CD4-positive, alpha-beta T cell treated with Interleukin-12 subunit alpha and Interleukin-12 subunit beta, for 1 hour (primary cell): ENCODE data around the gene CAPN1.

ENCODE experiments used
- DNase-seq: peaks from one replicate; pipeline ENCODE4 v3.0.0-alpha.2; 2020

Gene CAPN1

GRCh38 chr11:65204143-65204542 lies 22.4 kb downstream of the CAPN1 start:
- DNase-seq, result no peak

GRCh38 chr11:65204646-65205601 lies 23.2 kb downstream of the CAPN1 start:
- peak; percentile 49 for DNase-seq

GRCh38 chr11:65205602-65205967 lies 23.9 kb downstream of the CAPN1 start:
- DNase-seq, result no peak

- DNase-seq, result no peak
These were observed 24.7 kb downstream of the CAPN1 start for GRCh38 chr11:65206441-65206841.

- DNase-seq, result no peak
These were observed 25.2 kb downstream of the CAPN1 start for GRCh38 chr11:65206901-65207300.

GRCh38 chr11:65207918-65208784 lies 26.4 kb downstream of the CAPN1 start:
- no peak for DNase-seq

- DNase-seq, result no peak
These were observed 27.3 kb downstream of the CAPN1 start for GRCh38 chr11:65208785-65209710.

- no peak for DNase-seq
These were observed 28.1 kb downstream of the CAPN1 start for GRCh38 chr11:65209711-65210360.

GRCh38 chr11:65210361-65210731 lies 28.6 kb downstream of the CAPN1 start:
- DNase-seq, result no peak

GRCh38 chr11:65210748-65211147 lies 29.0 kb downstream of the CAPN1 start:
- DNase-seq, result no peak

GRCh38 chr11:65211293-65212105 lies 29.8 kb downstream of the CAPN1 start:
- DNase-seq, result no peak

- DNase-seq, result no peak
These were observed 30.6 kb downstream of the CAPN1 start for GRCh38 chr11:65212226-65212801.

GRCh38 chr11:65213322-65214211 lies 31.8 kb downstream of the CAPN1 start:
- no peak for DNase-seq

GRCh38 chr11:65214212-65214845 lies 32.6 kb downstream of the CAPN1 start:
- DNase-seq, result no peak

GRCh38 chr11:65215441-65216076 lies 33.8 kb downstream of the CAPN1 start:
- DNase-seq, result no peak

- DNase-seq, result no peak
These were observed 35.1 kb downstream of the CAPN1 start for GRCh38 chr11:65216830-65217229.

- DNase-seq, result no peak
These were observed 36.0 kb downstream of the CAPN1 start for GRCh38 chr11:65217441-65218423.
